GM18867 (cell line): ENCODE measurements around the gene CXCL14.

Experiments
- ATAC-seq: cut with Tn5 transposase; IDR thresholded peaks from one replicate; pipeline ENCODE4 v1.9.1; 2021; ENCODE audit warnings: mild to moderate bottlenecking, moderate library complexity; ENCODE audit not compliant: unreplicated experiment

The CXCL14 gene

DNA sequence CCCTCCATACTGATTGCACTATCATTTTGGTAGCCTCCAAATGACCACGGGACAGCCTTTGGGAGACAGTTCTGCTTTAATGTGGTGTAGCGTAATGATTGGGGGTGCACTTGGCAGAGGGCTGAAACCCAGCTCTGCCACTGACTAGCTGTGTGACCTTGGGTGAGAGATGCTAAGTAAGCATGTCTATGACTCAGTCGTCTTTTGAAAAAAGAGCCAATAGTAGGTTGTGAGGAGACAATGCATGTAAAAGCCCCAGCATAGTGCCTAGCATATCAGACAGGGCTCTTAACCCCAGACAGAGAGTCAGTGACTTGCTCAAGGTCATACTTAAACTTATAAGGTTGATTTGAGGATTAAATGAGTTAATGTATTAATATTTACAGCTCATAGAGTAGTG is 18.0 kb upstream of the CXCL14 start:
- ATAC-seq: no peak

DNA sequence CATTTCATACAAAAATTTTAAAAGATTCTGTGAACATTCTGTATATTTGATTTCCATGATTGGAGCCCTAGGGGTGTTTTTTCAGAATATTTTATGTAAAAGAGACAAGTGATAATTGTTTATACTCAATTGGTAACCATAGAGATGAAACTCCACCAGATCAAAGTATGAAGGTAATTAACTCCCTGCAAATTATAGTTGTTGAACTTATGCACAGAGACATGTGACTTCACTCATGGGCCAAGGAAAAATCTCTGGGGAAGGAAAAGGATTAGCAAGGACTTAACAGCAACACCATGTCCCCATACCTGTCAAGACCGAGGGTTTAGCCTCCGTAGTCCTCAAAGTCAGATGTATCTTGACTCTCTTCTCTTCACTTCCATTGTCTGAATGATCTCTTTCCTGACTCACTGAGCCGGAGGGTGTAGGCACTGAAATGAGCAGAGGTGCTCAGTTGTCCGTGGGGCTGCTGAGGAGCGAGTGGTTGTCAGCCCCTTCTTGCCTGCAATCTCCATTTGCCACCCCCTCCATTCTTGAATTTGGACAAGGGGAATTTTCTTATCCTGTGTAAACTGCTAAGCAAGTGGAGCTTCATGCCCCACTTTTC is 17.5 kb upstream of the CXCL14 start:
- no peak for ATAC-seq

GRCh38 chr5:135594416-135594960 is 15.7 kb upstream of the CXCL14 start:
- ATAC-seq: no peak

DNA sequence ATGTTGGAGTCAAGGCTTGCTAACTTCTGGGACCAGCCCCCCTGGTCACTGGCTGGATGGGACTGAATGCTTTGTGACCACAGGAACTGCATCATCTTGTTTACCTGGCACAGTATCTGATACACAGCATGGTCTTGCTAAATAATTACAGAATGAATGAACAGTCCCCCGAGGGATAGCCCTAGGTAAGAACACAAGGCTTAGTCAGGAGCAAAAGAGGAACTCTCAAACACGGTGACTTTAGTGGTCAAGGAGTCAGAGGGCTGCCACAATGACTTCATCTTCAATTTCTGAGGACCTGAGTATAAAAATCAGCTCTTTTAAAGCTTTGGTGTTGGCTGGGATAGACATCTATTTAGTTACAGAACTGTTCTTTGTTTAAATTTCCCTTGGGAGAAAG is 15.1 kb upstream of the CXCL14 start:
- no peak for ATAC-seq

DNA sequence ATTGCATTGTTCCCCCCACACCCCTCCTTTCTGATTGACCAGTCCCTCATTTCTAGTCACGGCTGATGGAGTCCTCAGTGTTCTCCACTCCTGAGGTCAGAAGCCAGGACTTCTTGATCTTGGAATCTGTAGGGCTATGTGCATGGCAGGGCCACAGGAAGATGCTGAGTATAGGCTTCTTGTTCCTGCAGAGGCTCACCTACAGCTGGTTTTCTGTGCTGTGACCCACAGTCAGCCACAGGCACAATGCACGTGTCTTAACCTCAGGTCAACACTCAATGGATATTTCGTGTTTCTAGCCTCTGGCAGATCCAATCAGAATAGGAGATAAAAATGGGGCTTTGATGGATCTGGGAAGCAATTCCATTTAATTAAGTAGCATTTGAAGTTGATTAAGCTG is 14.3 kb upstream of the CXCL14 start:
- no peak for ATAC-seq

DNA sequence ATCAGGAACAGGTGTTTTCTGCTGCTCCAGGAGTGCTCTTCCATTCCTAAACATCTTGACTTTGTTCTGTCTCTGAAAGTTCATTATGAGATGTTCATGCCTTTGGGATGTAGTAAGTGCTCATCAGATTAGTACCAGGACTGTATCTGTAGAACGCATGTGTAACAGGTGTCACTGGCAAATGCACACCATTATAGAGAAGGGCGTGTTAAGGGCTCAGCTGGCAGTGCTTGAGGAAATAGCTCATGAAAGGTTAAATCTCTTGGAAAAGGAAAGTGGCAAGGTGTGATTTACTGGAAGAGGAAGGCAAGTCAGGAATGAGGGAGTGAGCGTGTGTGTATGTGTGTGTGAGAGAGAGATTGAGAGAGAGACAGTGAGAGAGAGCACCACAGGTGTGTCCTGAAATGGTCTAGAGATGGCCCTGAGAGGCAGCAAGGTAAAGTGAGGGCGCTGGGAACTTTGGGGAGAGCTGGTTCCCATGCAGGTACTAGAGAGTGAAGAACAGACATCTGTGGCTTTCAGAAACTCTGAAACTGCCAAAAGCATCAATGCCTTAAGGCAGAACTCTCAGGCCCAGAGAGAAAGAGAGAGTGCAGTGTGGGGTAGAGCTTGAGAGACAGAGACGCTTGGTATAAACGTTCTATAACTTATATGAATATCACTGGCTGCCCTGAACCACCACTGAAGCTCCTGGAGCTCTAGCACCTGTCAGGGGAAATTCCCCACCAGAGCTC is 13.7 kb upstream of the CXCL14 start:
- ATAC-seq: peak; percentile 83

GRCh38 chr5:135591277-135591676 is 12.5 kb upstream of the CXCL14 start:
- ATAC-seq: no peak

DNA sequence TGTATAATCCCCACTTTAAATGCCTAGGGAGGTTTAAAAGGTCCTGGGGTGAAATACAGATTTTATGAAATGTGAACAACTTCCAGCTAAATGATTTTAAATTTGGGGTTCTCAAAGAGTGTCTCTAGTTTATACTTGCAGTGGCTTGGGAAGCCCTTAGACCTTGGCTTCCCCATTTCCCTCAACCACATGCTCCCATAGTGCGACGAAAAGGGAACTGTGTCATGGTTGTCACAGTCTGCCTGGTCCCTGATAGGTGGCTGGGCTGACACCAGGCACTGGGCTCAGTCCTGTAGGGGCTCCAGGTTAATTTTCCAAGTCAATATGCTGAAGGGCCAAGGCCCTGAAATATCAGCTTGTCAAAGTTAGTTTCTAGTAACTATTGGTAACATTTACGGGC is 10.4 kb upstream of the CXCL14 start:
- ATAC-seq: no peak

DNA sequence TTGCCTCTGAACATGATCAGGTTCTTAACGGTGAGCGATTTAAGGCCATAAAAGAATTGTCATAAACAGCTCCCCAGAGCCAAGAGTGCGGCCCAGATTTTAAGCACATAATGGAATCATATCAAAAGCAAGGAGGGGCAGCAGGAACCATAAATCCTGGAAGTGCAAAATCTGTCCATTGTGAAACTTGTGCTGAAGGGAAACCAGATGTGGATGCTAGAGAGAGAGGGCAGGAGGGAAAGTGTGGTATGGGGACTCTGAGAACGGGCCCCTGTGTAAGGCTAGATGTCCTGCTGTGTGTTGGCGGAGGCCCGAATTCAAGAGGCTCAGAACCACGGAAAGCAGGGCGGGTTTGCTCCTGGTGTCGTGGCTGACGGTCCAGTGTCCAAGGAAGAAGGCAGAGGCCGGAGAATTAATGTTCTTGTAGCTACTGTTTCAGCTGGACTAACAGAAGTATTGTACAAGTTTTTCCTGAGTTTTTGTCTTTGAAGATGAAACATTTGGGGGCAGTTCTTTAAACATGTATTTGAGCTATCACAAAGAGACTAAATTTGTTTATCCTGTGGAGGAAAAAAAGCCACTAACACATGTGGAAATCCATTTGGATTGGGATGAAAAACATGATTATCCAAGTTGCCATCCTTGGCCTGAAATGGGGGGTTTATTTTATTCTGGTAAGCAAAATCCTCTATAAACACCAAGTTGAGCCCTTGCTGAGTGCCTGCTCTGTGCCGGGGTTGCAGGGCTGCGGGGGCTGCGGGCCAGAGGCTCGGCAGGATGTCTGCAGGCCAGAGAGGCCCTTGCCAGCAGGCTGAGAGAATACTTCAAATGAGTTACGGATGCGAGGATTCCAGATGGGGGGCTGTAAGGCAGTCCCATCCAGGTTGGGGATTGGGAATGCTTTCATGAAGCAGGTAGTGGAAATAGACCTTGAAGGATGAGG is 9.2 kb upstream of the CXCL14 start:
- ATAC-seq: no peak

DNA sequence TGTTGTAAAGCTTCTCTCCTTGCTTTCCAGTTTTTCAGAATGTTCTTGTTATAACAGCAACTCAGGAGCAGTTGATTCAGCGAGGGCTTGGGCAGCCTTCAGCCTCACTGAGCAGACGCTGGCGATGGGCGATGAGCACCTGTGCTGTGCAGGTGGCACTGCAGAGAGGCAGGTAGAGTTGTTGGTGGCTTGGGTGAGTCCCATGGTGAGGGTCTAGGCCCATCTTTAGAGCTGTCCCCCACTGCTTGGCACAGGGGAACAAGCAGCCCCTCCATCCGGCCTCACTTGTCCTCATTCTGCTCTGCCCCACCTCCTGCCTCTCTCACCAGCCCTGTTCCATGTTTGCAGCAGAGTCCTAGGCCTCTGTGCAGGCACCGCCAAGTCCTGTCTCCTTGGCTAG is 6.1 kb upstream of the CXCL14 start:
- ATAC-seq: no peak

GRCh38 chr5:135584276-135584675 is 5.5 kb upstream of the CXCL14 start:
- ATAC-seq: no peak

DNA sequence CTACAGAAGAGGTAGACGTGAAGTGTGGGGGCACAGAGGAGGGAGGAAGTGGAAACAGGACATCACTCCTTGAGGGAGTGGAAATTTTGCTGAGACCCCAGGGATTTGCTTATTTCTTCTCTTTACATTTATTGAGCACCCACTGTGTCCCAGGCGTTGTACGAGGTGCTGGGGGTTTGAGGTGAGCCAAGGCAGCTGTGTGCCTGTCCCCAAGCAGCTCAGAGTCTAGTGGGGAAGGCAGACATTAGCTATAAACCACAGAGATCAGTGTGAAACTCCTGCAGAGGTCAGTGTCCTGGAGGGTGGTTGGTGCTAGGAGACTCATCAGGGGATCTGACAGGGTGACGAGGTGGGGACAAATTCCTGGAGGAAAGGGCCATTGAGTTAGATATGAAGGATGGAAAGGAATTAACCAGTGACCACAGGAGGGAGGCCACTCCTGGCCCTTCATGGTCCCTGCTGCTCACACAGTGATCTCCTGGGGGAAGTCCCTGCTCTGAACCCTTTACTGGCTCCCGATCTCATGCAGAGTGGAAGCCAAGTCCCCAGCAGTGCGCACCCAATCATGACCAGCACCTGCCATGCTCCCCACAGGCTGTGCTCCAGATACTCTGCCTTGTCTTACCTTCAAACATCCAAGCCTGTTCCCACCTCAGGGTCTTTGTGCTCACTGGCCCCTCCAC is 3.4 kb upstream of the CXCL14 start:
- ATAC-seq: no peak

DNA sequence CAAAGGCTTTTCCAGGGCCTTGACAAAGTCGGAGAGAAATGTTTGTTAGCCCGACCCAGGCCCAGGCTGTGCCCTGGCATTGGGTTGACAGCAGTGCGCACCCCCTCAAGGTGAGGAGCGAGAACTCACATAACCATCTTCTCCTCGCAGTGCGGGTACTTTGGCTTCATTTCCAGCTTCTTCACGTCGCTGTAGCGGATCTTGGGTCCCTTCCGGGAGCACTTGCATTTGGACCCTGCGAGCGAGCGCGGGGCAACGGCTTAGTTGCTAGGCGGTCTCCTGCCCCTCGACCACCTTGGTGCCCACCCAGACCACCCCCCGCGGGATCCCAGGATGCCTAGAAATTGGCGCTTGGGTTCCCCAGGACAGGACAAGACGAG is 496 bp downstream of the CXCL14 start:
- ATAC-seq: no peak

GRCh38 chr5:135577421-135577820 is 1.4 kb downstream of the CXCL14 start:
- ATAC-seq: no peak

DNA sequence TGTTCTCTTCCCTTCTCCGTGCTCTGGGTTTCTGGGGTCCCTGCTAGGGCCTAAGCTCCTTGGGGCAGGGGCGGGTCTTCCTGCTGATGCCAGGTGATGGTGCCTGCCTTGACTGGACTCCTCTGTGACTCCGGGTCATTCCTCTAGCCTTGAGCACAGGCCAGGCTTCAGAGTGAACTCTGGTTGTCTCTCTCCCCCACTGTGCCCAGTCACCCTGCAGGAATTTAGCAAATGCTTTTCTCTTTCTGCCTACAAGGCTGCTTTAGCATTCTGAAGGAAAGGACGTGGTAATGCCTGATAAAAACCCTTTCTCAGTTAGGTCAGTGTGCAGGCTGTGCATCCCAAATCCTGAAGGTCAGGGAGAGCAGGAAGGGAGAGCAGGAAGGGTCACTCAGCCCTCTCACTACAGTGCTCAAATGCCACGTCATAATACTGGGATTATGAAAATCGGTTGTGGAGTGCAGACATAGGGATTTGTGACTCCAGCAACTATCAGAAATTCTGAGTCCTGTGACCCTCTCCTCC is 2.7 kb downstream of the CXCL14 start:
- no peak for ATAC-seq

DNA sequence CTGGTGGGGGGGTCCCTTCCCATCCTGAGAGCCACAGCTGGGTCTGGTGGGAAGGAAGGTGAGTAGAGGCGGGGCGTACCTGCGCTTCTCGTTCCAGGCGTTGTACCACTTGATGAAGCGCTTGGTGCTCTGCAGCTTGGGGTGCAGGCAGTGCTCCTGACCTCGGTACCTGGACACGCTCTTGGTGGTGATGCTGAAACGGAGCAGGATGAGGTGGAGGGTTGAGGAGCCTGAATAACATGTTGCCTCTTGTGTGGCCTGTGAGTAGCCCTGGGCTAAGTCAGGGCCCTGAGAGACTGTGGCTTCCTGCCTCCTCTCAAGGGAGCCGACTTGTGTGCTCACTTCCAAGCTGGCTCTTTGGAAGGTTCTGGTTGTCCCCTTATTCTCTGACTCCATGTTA is 4.3 kb downstream of the CXCL14 start:
- no peak for ATAC-seq

DNA sequence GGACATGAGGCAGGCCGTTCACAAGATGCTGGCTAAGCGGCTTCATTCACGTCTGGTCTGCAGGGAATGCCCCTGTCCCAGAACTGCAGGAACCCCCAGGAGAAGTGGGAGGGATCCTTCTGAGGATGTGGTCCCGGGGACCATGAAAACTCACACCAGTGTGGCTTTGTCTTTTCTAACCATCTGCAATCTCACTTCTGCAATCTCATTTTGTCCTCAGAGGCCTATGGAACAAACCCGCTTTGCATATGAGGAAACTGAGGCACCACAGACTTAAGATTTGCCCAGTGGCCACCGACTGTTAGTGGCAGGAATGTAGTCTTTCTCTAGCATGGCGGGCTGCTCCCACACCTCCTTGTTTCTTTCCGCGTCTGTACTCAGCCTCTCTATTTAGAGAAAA is 6.9 kb downstream of the CXCL14 start:
- no peak for ATAC-seq

DNA sequence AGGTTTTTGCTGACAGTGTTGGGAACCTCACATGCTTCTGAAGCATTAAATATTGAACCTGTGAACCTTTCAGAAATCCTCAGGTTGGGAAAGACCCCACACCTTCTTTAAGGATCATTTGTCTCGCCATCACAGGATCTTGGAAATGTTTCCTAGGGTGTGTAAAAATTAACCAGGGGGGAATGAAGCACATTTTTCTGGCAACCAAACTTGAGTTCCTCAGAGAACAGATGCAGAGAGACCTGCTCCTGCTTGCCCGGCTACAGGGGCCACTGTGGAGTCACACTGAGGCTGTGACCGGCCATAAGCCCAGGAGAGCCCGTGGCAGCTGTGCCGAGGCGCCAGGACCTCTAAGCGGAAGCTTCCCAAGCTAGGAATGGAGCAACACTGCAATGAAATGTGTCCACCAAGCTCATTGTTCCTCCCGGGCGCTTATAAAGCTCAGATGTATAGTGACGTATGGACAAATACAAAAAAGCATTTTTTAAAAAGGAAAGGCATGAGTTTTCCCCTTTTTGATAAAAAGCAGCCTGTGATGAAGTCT is 7.7 kb downstream of the CXCL14 start:
- ATAC-seq: no peak

GRCh38 chr5:135570453-135570764 is 8.4 kb downstream of the CXCL14 start:
- no peak for ATAC-seq

GRCh38 chr5:135569755-135570452 is 8.9 kb downstream of the CXCL14 start:
- no peak for ATAC-seq
